Stimulated activated CD4-positive, alpha-beta T cell treated with anti-CD3 and anti-CD28 coated beads, Interleukin-2, amount 100 ng/mL, for 4 hours (primary cell): ENCODE results near the gene PIGK.

Experiments
- DNase-seq: peaks from one replicate; pipeline ENCODE4 v3.0.0-alpha.2; 2020; ENCODE audit warnings: low read depth

The PIGK gene

DNA sequence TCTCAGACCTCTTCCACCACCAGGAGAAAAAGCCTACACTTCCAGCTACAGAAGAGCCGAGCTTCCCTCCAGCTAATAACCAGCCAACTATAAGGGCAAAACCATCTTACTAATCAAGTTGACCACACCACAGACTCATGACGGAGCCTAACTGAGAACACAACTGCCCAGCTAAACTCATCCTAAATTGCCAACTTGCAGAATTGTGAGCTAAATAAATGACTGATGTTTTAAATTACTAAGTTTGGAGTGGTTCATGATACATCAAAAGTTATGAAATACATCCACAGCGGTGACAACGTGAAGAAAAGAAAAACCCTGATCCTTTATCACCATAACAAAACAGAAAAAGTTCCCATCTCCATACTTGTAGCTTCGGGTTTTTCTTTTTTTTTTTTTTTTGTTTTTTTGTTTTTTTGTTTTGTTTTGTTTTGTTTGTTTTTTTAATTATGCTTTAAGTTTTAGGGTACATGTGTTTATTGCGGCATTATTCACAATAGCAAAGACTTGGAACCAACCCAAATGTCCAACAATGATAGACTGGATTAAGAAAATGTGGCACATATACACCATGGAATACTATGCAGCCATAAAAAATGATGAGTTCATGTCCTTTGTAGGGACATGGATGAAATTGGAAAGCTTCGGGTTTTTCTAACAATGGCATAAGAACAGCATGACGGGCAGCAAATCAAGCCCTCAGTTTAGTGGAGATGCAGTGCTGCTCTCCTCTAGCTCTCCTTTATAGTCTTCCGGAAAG, 122.6 kb downstream of the PIGK start:
- DNase-seq = no peak

DNA sequence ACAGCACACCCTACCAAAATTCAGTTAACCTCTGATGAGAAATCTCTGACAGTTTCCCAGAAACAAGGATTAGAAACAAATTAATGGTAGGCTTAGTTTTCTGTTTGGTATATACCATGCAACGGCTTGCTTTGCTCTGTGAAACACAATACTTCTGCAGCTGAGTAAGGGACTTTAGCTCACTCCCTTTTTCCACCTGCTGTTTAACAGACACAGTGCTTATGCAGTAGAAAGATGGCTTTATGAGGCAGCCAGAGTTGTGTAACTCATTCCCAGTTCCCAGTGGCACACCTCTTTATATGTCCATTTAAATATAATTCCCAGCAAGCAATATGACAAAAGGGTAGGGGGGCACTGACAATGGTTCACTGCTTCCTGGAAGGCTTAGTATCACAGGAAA, 124.0 kb downstream of the PIGK start:
- no peak for DNase-seq

DNA sequence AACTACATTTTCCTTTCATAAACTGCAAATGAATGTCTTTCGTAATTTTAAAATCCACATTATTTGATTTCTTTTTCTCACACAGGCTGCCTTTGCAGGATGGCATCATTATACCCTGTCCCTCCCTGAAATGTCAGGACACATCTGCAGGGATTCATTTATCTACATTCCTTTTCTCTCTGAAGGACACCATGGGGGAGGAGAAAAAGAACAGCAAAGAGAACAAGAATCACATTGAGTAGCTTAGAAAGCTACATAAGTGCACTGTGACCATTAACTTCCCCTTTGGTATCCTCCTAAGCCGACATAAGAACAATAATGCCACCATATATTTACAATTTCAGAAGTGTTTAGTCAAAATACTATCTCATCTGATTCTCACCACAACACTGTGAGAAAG, 129.5 kb downstream of the PIGK start:
- no peak for DNase-seq

DNA sequence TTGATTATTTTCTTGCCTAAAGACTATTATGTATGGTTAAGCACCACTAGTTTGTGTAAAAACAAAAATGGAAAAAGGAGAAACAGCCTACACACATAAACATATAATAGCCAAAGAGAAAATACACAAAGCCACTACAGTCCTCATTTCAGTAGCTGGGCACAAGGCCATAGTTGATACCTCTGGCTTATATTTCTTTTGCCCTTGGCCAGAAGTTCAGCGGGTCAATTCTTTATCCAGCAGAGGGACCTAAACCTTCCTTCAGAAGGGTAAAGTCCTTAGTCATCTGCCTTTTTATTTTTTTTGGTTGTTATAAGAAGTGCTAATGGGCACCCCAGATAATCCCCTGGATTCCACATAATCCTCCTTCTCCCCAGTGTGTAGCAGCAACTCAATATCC, 134.1 kb downstream of the PIGK start:
- no peak for DNase-seq

DNA sequence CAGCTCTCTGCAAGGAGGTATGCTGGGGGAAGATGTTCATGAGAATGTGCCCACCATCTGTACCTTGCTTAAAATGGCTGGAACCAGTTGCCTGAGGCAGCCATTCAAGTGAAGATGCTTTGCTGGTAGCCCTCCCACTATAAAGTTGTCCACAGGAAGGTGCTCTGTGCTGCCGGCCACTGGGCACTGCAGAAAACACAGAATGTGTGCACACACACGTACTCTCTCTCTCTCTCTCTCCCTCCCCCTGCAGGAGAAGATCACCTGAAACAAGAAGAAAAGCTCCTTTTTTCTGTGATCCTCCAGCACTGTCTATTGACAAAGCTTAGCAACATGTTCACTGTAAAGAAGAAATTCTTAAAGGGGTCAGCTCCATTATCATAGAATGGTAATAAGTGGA, 134.8 kb downstream of the PIGK start:
- DNase-seq = no peak

DNA sequence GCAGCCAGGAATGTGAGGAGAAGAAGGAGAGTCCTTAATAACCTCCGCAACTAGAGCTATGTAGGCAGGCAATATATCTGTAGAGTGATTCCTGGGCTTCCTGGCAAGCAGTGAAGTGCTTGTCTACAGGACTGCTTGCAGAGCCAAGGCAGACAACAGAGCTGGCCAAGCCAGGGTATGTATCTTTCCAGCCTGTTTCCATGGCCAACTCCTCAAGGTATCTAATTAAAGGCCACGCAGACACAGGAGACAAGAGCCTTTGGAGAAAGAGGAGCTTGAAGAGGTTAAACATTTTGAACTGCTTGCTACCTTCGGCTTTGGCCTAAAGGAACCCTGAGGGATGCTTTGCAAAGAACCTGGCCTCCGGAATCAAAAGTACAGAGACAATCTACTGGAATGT, 137.4 kb downstream of the PIGK start:
- DNase-seq = no peak

DNA sequence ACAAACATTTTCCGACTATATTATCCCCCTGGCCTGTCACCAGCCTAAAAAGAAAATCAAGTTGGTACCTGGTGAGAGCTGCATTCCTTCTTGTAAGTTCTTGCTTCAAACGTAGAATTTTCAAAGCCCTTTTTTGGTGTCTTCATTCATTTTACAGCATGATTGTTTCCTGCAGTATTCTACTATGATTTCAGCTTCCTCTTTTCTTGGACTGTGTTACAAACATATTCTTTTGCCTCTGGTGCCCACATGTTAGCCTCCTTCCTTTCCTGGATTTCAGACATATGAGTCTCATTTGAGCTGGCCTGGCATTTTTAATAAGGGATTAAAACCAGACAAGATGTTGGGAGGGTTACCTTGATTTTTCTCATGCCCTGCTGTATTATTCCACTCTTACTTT, 142.5 kb downstream of the PIGK start:
- no peak for DNase-seq

DNA sequence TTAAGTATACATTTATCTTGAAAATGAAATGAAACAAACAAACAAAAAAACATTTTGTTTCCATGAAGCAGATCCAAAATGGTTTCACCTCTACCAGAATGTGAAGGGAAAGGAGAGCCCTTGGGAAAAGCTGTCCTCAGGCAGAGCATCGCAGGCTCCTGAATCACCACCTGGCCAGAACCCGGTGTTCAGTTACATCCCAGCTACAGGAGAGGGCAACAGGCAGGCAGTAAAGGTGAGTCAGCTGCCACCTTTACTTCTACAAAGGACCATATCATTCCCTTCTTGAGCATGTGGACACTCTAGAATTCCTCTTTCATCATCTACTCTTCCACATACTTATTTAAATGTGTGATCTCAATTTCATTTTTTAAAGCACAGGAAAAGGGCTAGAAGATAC, 151.2 kb downstream of the PIGK start:
- DNase-seq = no peak

DNA sequence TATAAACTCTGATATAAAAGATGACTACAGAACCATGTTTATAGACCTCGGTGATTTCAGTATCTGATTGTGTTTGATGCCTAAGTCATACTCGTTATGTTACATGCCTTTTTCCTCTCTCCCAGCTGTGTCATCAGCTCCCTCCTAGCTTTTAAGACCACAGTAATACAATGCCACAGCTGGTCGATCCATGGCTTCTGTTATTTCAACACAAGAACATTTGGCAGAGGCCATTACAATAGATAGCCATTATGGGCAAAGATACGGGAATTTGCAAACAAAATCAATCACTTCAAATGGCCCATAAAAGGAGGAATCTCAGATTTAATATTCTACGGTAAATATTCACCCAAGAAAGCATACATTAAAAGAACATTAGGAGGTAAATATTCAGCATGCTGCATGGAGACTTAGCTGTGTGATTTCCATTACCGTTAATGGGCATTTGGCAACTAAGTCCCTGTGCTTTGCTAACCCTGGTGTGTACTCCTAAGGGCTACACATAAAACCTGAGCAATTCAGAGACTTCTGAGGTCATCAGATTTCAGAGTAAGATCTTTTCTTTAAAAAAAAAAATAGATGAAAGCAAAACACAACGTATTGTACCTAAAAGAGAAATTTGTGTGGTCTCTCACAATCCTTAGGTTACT, 153.4 kb downstream of the PIGK start:
- no peak for DNase-seq

DNA sequence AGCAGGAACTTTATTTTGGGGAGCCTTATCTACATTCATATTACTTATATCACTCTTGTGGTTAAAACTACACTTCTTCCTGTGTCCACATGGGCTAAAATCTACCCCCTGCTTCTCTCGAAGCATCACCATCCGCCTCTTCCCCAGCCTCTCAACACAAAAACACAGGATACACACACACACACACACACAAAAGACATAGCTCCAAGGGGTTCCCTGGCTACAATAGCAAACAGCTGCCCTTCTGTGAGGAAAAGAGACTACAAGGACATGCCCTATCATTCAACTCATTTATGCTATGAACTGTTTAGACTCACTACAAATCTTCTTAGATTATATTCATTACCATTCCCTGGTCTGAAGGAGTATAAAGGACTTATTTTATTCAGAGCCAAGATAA, 155.0 kb downstream of the PIGK start:
- no peak for DNase-seq

DNA sequence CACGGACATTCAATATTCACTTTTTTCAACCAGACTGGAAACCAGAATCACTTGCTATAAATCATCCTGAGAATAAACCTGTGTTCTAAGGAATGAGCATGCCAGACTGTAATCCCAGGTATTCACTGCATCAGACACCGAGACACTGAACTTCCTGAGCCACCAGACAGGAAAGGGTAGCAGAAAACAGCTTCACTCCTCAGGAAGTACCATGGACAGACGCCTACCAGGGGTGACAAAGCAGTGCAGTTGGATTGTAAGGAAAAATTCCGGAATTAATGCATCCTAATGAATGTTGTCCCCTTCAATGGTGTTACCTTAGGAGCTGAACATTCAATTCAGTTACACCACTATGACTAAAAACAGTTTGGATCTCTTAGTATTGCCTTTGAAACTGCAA, 156.1 kb downstream of the PIGK start:
- no peak for DNase-seq

DNA sequence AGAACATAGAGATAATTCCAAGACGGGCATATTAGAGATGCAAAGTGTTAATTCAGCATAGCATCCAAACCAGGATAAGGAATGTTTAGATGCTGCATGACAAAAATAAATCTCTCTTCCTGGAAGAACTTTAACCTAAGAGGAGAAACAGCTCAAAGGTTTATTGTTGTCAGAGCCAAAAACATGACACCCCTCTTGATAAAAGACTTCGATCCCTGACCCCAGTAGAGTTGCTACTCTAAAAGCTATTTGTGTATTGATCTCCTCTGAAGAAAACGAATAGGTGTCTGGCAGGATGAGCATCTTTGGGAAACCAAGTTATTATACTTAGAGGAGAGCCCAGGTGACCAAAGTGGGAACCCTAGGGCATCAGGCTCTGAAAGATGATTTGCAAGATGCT, 158.1 kb downstream of the PIGK start:
- no peak for DNase-seq

DNA sequence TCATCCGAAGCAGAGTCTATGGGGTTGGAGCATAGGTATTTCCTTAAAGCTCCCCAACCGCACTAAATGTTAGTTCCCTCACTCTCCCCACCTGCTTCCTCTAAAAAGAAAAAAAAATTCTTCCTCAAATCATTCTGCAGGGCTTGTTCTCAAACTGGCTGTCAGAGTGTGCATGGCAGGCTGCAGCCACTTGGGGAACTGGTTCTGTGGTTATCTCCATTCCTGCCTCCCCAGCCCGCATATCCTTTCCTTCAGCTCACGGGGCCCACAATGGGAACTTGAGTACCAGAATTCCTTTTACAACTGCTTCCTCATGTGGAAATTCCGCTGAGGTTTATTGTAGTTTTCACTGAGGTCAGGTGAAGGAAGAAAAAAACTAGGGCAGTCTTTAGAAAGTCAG, 159.2 kb downstream of the PIGK start:
- no peak for DNase-seq

DNA sequence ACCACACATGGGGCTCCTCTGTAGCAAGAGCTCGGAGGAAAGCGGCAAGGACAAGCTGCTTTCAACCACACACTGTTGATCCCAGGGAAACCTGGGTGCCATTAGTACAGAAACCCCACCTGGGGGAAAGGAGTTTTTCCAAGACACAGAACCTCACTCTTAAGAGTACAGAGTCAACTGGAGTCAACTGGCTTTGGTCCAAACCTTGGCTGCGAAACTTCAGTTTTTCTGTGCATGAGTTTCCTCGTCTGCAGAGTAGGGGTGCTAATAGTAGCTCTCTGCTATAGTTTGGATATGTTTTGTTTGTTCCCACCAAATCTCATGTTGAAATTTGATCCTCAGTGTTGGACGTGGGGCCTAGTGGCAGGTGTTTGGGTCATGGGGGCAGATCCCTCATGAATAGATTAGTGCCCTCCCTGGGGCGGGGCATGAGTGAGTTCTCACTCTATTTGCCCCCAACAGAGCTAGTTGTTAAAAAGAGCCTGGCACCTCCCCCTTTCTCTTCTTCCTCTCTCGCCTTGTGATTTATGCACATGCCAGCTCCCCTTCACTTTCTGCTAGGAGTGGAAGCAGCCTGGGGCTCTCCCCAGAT, 161.1 kb downstream of the PIGK start:
- DNase-seq = no peak

DNA sequence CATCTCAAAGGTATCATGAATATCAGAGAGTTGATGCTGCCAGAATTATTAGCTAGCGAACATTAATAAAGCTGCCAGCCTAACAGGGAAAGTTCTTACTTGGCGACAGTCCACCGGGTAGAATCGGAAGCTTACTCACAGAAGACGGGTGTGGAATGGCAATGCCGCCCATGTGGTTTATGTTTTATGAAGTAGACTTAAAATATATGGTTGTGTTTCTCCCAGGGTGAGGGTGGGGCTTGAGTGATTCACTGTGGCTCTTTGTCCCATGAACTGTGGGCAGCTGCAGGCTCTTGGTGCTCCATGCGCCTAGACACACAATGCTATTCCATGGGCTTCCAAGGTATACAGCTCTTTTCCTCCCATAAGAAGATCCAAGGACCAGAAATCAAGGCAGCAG, 162.7 kb downstream of the PIGK start:
- no peak for DNase-seq

DNA sequence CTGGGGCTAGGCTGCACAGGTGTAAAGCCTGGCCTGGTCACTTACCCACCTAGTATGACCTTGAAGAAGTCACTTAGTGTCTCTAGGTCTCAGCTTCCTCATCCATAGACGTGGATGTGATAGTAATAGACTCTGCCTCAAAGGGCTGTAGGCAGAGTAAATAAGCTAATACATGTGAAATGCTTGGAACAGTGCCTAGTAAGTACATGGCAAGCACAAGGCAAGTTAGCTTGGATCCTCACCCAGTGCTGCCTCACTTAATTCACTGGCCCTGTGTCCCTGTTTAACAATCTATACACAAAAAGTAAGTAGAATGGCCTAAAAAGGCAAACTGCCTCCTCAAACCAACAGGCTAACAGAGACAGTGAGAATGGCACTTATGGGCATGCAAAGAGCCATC, 167.8 kb downstream of the PIGK start:
- no peak for DNase-seq

DNA sequence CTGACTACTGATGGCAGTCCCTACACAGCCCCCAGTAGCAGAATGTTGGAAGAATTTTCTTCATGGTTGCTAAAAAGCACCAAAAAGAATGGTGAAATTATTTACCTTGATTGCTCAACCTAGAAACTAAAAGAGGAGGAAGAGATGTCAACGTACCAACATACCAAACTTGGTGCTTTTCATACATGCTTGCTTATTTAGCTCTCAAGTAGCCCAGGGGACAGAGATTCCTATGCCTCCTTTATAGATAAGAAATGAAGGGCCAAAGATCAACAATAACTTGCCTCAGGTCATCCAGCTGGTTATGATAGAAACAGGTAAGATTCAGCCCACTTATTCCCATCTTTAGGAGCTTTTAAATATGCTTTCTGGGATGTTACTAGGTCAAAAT, 170.6 kb downstream of the PIGK start:
- no peak for DNase-seq

DNA sequence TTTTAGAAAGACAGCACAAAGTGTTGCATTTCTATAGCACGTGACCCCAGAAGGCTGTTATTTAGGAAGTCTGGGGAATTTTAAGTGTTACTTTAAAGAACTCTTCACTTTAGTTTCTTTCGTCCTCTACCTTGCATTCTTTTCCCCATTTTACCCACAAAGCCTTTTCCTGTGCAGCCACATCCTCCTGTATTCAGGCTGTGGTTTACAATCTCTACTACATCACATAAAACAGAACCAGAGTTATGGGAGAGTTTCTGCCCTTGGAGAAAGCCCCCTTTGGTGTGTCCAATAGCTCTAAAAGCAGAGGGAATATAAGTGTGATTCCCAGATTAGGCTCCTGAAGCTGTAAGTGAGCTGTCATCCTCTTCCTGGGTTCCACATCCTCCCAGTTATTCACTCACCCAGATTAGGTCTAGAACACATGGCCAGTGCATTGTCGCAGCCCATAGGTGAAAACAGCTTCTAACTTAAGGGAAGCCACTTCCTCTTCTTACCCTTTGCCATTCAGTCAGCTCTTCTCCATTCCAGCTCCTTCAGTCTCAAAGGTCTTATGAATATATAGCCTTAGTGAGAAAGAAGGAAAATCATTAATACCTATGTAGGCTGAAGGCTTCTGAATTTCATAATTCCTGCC, 171.1 kb downstream of the PIGK start:
- no peak for DNase-seq

DNA sequence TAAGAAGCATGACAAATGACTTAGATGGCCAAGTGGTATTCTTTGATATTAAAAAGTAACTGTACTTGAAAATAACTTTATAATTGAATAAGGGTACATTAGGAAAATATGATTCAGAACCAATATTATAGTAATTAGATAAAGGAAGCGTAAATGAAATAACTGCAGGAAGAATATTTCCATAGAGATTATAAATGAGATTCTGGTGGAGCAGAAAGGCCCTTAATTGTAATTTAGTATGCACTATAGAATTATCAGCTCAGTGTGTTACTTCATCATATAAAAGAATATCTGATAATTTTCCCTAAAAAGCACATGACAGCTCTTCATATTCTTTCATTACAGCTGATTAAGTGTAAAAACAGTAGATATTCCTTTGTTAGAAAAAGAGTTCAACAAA, 171.7 kb downstream of the PIGK start:
- DNase-seq = no peak

DNA sequence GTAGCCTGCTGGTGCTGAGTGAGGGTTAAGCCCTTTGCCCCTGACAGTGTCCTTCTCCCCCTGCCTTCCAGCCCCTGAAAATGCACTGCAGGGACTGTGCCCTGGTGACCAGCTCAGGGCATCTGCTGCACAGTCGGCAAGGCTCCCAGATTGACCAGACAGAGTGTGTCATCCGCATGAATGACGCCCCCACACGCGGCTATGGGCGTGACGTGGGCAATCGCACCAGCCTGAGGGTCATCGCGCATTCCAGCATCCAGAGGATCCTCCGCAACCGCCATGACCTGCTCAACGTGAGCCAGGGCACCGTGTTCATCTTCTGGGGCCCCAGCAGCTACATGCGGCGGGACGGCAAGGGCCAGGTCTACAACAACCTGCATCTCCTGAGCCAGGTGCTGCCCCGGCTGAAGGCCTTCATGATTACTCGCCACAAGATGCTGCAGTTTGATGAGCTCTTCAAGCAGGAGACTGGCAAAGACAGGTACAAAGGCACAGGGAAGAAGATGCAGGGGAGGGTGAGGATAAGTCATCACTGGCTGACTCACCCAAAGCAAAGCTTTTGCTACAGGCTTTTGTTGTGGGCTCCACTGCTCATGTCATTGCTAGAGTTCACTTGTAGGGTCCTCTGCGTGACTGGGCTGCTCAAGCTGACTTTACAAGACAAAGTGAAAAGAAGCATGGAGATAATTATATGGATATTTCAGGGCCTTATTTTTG, 174.9 kb downstream of the PIGK start:
- no peak for DNase-seq

DNA sequence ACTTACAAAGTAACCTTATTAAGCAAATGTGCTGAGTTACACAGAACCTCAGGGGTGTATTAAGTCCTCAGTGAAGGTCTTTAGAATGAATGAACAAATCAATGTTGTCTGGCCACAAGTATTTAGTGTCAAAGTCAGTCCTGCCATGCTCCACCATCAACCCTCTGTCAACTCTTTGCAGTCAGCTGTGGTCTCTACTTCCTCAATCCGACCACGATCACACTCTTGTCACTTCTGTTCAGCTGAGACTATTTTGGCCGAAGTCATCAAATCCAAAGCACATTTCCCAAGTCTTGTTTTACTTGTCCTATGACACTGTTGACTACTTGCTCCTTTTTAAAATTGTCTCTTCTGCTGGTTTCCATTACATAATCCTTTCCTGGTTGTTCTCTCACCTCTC, 178.4 kb downstream of the PIGK start:
- no peak for DNase-seq

DNA sequence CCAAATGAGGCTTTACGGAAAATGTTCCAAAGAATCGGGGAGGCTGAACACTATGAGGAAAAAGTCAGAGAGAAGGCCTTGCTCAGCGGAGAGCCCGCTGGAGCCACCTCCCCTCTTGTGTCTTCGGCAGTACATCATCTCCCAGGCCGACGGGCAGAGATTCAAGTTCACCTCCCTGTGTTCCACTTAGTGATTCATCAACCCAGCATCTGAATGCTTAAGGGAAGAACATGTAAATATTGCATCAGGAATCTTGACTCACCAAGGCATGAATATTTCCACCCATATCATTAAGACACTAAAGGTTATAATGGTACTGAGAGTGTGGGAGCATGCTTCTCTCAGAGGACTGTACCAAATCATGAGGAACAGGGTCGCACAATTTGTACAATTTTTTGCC, 179.5 kb downstream of the PIGK start:
- no peak for DNase-seq

DNA sequence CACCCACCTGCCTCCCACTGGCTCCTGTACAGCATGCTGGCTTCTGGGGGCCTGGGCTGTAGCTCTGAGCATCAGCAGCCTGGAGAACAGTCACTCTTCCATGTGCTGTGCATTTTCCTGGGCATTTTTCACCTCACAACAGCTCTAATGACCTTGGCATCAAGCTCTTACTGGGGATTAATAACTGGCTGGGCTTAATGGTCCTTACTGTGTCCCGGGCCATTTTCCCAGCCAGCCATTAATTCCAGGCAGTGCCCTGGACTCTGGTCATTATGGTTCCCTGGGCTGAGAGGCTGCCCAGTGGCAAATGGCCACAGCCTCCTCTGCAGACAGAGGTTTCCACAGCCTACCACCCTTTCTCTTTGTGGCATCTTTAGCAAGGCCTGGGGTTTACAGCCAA, 180.1 kb downstream of the PIGK start:
- no peak for DNase-seq
